HepG2 (cell line): ENCODE measurements around the gene CLCNKA. TPM values are rescaled to one million over a fixed set of nuclear protein-coding genes. Genes with fewer than 3 reads are reported as not detected.

Experiments used
- HNF4A ChIP-seq: sonication (generic); formaldehyde crosslinking; IDR thresholded peaks from 2 replicates; pipeline ENCODE4 v1.4.0; 2020; ENCODE audit warnings: missing genetic modification reagents
- HNF4G ChIP-seq, 2 experiments: sonication (generic) in 1 of 2; formaldehyde crosslinking in 1 of 2; IDR thresholded peaks; 2 replicates each; pipeline versions ENCODE4 v1.4.0 to v1.6.1; 2011 to 2020; ENCODE audit warnings: borderline replicate concordance in 2 of 2, low read depth in 2 of 2, mild to moderate bottlenecking in 2 of 2, low read length in 1 of 2, missing genetic modification reagents in 1 of 2, moderate library complexity in 1 of 2
- HOXA3 ChIP-seq: sonication (generic); formaldehyde crosslinking; IDR thresholded peaks from 2 replicates; pipeline ENCODE4 v1.5.0; 2020; ENCODE audit warnings: missing genetic modification reagents
- TBL1XR1 ChIP-seq: fragments of 150-350 bp; IDR thresholded peaks from 2 replicates; pipeline ENCODE4 v1.6.1; 2014; ENCODE audit warnings: borderline replicate concordance, low read length; ENCODE audit not compliant: partially characterized antibody
- TEAD3 ChIP-seq: optimal IDR thresholded peaks from 2 replicates; pipeline ENCODE3; 2016; ENCODE audit warnings: borderline replicate concordance
- XRCC5 ChIP-seq: fragments of 200-400 bp; formaldehyde crosslinking; optimal IDR thresholded peaks from 2 replicates; pipeline ENCODE3; 2017; ENCODE audit warnings: mild to moderate bottlenecking, low read length
- ZNF138 ChIP-seq: sonication (generic); formaldehyde crosslinking; IDR thresholded peaks from 2 replicates; pipeline ENCODE4 v1.5.0; 2020; ENCODE audit warnings: mild to moderate bottlenecking, low read depth, missing genetic modification reagents
- ZNF558 ChIP-seq: sonication (generic); formaldehyde crosslinking; IDR thresholded peaks from 2 replicates; pipeline ENCODE4 v1.9.0; 2022; ENCODE audit warnings: mild to moderate bottlenecking, missing genetic modification reagents, borderline replicate concordance
- polyA plus RNA-seq, 8 experiments: library from polyadenylated mRNA; depleted of rRNA in 3 of 8; stranded (reverse) in 7 of 8; unstranded in 1 of 8; fragments of >200 nt; fragmentation: Illumina TruSeq in 4 of 8; extraction: Trizol in 4 of 8; gene quantifications; 2 replicates each; pipeline versions ENCODE4 v1.2.1 to v1.2.3, GENCODE V29; 2011 to 2016; ENCODE audit warnings: low read depth in 4 of 8, missing spikeins in 1 of 8, mixed read lengths in 1 of 8; ENCODE audit not compliant: insufficient read depth in 1 of 8
- total RNA-seq, 5 experiments: library from RNA; depleted of rRNA; stranded (reverse); fragments of >200 nt; fragmentation: Illumina TruSeq; extraction: Trizol; gene quantifications; 2 replicates each; pipeline ENCODE4 v1.2.3, GENCODE V29; 2016; ENCODE audit warnings: low read depth in 1 of 5
- TF ChIP-seq, protein P1 (sequence below): sonication (generic); formaldehyde crosslinking; IDR thresholded peaks from 2 replicates; pipeline ENCODE4 v1.4.0; 2020; ENCODE audit warnings: mild to moderate bottlenecking, low read depth, missing genetic modification reagents
- TF ChIP-seq, protein P2 (sequence below): sonication (generic); formaldehyde crosslinking; IDR thresholded peaks from 2 replicates; pipeline ENCODE4 v1.4.0; 2020; ENCODE audit warnings: missing genetic modification reagents
- TF ChIP-seq, protein P3 (sequence below): sonication (generic); formaldehyde crosslinking; IDR thresholded peaks from 2 replicates; pipeline ENCODE4 v1.5.1; 2020; ENCODE audit warnings: missing genetic modification reagents, mild to moderate bottlenecking, borderline replicate concordance
- TF ChIP-seq, protein P4 (sequence below): sonication (generic); formaldehyde crosslinking; IDR thresholded peaks from 2 replicates; pipeline ENCODE4 v1.4.0; 2020; ENCODE audit warnings: mild to moderate bottlenecking, missing genetic modification reagents

The CLCNKA gene
- total and polyA plus RNA-seq, 2 of the 13 experiments (the other 11 are each of a cell fraction or from before 2014, with no cell fraction given), result 0.03 TPM; not detected in 1

DNA sequence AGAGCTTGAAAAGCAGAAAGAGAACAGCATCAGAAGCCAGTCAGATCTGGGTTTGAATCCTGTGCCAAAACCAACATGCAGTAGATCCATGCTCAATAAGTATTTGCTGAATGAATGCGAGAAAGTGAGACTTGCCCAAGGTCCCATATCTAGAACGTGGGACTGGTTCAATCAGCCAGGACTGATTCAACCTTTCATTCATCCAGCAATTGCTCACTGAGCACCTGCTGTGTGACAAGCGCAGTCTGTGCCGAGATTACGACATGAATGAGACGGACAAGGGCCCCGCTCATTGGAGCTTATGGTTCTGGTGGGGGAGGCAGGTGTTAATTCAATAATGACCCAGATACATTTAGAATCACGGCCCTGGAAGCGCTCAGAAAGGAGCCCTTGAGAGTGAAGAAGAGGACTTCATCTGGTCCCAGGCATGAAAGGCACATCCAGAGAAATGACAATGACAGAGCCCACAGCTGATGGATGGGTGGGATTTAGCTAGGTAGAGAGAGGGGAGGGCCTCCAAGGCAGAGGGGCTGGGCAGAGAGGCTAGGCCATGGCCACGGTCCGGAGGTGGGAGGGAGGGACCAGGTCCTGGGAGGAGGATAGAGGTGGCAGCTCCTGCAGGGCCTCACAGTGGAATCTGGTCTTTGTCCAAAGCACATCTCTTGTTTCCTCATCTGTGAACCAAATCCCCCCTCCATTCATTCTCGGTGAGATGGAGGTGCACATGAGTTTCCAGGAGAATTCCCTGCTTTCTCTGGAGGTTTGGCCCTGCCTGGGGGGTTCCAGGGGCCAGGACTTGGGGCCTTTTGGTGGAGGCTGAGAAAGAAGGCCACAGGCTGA, 55.8 kb downstream of the CLCNKA start (continued):
- TF ChIP-seq HOXA3 (CRISPR knock-in tag) (no peak), XRCC5 (no peak), HNF4G (IDR thresholded peaks at IDR 0.05; ENCODE audit: borderline replicate concordance, low read depth, low read length) (peak; percentile 43; the same call in 1 of the 2 replicates), HNF4G (CRISPR knock-in tag; IDR thresholded peaks at IDR 0.05; ENCODE audit: borderline replicate concordance, low read depth) (no peak), TBL1XR1 (no peak), TEAD3 (CRISPR knock-in tag) (peak; percentile 41), HNF4A (CRISPR knock-in tag) (peak; percentile 63), ZNF138 (CRISPR knock-in tag) (no peak), ZNF558 (no peak)
- TF ChIP-seq, protein P1, sequence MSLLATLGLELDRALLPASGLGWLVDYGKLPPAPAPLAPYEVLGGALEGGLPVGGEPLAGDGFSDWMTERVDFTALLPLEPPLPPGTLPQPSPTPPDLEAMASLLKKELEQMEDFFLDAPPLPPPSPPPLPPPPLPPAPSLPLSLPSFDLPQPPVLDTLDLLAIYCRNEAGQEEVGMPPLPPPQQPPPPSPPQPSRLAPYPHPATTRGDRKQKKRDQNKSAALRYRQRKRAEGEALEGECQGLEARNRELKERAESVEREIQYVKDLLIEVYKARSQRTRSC (CRISPR knock-in tag), result no peak
- TF ChIP-seq, protein P2, sequence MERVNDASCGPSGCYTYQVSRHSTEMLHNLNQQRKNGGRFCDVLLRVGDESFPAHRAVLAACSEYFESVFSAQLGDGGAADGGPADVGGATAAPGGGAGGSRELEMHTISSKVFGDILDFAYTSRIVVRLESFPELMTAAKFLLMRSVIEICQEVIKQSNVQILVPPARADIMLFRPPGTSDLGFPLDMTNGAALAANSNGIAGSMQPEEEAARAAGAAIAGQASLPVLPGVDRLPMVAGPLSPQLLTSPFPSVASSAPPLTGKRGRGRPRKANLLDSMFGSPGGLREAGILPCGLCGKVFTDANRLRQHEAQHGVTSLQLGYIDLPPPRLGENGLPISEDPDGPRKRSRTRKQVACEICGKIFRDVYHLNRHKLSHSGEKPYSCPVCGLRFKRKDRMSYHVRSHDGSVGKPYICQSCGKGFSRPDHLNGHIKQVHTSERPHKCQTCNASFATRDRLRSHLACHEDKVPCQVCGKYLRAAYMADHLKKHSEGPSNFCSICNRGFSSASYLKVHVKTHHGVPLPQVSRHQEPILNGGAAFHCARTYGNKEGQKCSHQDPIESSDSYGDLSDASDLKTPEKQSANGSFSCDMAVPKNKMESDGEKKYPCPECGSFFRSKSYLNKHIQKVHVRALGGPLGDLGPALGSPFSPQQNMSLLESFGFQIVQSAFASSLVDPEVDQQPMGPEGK (CRISPR knock-in tag), result 0 out of 2 replicates have a peak, but pooled peaks have one; percentile 27
- TF ChIP-seq, protein P3, sequence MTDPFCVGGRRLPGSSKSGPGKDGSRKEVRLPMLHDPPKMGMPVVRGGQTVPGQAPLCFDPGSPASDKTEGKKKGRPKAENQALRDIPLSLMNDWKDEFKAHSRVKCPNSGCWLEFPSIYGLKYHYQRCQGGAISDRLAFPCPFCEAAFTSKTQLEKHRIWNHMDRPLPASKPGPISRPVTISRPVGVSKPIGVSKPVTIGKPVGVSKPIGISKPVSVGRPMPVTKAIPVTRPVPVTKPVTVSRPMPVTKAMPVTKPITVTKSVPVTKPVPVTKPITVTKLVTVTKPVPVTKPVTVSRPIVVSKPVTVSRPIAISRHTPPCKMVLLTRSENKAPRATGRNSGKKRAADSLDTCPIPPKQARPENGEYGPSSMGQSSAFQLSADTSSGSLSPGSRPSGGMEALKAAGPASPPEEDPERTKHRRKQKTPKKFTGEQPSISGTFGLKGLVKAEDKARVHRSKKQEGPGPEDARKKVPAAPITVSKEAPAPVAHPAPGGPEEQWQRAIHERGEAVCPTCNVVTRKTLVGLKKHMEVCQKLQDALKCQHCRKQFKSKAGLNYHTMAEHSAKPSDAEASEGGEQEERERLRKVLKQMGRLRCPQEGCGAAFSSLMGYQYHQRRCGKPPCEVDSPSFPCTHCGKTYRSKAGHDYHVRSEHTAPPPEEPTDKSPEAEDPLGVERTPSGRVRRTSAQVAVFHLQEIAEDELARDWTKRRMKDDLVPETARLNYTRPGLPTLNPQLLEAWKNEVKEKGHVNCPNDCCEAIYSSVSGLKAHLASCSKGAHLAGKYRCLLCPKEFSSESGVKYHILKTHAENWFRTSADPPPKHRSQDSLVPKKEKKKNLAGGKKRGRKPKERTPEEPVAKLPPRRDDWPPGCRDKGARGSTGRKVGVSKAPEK (CRISPR knock-in tag), result no peak
- TF ChIP-seq, protein P4, sequence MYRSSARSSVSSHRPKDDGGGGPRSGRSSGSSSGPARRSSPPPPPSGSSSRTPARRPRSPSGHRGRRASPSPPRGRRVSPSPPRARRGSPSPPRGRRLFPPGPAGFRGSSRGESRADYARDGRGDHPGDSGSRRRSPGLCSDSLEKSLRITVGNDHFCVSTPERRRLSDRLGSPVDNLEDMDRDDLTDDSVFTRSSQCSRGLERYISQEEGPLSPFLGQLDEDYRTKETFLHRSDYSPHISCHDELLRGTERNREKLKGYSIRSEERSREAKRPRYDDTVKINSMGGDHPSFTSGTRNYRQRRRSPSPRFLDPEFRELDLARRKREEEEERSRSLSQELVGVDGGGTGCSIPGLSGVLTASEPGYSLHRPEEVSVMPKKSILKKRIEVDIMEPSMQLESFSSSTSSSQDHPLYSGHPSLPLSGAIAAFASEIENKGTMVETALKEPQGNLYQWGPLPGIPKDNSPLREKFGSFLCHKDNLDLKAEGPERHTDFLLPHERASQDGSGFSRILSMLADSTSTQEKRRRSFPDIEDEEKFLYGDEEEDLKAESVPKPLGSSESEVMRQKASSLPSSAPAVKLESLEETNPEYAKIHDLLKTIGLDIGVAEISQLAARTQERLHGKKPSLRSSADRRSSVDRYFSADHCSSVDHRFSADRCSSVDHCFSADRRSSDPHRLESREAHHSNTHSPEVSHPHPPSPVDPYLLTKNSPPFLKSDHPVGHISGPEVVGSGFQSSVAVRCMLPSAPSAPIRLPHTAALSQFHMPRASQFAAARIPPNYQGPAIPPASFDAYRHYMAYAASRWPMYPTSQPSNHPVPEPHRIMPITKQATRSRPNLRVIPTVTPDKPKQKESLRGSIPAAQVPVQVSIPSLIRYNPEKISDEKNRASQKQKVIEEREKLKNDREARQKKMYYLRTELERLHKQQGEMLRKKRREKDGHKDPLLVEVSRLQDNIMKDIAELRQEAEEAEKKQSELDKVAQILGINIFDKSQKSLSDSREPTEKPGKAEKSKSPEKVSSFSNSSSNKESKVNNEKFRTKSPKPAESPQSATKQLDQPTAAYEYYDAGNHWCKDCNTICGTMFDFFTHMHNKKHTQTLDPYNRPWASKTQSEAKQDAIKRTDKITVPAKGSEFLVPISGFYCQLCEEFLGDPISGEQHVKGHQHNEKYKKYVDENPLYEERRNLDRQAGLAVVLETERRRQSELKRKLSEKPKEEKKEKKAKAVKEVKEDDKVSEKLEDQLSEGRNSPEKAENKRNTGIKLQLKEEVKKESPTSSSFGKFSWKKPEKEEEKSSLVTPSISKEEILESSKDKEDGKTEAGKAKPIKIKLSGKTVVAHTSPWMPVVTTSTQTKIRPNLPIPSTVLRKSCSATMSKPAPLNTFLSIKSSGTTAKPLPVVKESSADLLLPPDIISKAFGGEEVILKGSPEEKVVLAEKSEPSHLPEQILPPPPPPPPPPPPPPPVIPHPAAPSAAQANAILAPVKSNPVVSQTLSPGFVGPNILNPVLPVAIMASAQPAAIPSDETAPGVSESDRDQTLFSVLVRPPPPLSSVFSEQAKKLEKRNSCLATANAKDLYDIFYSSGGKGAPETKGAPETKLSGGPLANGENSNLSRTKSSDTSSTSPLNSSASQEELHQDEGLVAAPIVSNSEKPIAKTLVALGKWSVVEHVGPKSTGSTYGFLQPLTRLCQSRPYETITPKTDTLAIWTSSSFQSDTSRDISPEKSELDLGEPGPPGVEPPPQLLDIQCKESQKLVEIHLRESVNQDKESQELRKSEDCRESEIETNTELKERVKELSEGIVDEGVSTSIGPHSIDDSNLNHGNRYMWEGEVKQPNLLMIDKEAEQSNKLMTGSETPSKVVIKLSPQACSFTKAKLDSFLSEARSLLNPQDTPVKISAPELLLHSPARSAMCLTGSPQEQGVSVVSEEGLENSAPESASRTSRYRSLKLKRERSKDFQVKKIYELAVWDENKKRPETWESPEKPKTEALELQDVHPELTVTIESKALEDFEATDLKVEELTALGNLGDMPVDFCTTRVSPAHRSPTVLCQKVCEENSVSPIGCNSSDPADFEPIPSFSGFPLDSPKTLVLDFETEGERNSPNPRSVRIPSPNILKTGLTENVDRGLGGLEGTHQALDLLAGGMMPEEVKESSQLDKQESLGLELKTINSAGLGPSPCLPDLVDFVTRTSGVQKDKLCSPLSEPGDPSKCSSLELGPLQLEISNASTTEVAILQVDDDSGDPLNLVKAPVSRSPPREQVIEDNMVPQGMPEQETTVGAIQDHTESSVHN (CRISPR knock-in tag), result no peak
